Fibroblast of peridontal ligament (primary cell): ENCODE measurements around the gene MDM4.
"Not testable (repeated sequence)": the region's sequence is repeated elsewhere in the genome, so short reads cannot be mapped to it uniquely, and the experiment has no call there.

Experiments used
- DNase-seq: peaks from one replicate; pipeline ENCODE4 v3.0.0-alpha.2; 2010; ENCODE audit errors: extremely low read depth

Gene MDM4, protein sequence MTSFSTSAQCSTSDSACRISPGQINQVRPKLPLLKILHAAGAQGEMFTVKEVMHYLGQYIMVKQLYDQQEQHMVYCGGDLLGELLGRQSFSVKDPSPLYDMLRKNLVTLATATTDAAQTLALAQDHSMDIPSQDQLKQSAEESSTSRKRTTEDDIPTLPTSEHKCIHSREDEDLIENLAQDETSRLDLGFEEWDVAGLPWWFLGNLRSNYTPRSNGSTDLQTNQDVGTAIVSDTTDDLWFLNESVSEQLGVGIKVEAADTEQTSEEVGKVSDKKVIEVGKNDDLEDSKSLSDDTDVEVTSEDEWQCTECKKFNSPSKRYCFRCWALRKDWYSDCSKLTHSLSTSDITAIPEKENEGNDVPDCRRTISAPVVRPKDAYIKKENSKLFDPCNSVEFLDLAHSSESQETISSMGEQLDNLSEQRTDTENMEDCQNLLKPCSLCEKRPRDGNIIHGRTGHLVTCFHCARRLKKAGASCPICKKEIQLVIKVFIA

DNA sequence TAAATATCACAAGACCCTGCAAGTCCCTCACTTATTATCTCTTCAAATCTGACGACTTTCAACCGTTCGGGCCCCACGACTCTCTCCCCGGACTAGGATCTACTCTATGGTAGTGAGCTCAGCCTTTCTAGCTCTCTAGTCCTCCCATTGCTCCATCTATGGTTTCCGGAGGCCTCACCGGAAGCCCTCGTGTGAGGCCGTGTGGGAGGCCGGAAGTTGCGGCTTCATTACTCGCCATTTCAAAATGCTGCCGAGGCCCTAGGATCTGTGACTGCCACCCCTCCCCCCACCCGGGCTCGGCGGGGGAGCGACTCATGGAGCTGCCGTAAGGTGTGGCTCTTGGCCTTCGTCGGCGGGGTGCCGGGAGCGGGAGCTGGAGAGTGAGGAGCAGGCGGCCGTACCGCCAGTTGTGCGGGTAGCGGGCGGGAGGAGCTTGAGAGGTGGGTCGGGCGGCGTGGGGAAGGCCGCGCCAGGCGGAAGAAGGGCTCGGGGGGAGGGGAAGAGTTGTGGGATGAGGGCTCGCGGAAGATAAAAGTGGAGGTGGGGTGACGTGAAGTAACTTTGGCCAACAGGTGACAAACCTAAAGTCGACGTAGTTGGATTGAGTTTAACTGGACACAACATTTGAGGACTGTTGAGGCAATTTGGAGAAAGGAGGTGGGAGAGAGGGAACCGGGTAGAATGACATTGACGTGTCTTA is at the start of gene MDM4:
MDM4 (plus strand) TSS at position 227 of the 700 bp plus-strand sequence. CDS start 9,113 bp downstream, outside the sequence.
- peak; percentile 97 for DNase-seq

DNA sequence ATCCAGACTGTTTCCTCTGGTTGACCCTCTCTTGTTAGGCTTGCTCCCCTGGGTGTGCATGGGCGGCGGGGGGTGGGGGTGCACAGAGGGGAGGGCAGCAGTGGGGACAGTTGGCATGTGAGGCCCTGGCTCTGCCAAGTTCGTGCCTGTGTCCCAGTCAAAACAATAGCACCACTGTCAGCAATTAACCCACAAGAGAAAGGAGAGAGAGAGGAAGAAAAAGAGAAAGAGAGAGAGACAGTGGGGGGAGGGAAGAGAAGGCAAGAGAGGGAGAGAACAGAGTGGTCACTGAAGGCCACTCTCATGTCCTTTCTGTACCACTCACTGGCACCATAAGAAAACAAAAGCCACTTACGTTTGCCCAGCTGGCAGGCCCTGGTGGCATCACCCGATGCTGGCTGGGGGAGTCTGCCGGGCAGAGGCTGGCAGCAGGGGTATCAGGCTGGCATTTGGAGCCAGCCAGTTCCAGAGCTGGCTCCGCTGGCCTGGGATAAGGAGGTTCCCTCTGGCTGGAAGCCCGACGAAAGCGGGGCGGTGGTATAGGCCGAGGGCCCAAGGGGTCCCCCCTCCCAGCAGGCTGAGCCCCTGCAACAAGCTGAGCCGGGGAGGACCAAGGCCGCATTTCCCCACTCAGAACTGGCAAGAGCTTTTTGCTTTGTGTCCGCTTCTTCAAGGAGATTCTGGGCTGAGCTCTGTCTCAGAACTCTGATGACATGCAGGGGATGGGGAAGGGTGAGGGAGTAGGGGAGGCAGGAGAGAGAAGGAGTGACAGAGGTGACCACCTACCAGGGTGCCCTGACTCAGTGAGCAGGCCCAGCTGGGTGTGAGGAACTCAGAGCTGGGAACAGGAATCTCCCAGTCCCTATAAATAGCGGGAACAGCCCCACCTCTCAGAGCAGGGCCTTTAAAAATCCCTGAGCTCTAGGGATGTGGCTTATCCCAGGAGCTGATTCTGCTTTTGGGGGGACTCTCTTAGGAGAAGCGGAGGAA is 49.5 kb upstream of the MDM4 start:
- DNase-seq = no peak

DNA sequence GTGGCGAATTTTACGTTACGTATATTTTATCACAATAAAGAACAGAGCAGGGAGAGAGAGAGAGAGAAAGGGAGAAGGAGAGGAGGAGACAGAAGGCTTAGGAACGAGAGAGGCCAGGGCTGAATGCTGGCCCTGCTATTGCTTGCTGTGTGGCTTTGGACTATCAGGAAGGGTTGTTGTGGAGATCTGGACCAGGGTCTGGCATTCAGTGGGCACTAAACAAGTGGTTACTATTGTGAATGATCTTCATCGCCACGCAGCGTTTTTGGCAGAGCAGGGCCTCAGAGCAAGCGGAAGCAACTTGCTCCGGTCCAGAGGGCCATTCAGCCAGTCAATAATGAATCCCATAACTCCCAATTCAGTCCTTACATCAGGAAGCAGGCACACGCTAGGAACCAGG is 48.0 kb upstream of the MDM4 start:
- DNase-seq = no peak

DNA sequence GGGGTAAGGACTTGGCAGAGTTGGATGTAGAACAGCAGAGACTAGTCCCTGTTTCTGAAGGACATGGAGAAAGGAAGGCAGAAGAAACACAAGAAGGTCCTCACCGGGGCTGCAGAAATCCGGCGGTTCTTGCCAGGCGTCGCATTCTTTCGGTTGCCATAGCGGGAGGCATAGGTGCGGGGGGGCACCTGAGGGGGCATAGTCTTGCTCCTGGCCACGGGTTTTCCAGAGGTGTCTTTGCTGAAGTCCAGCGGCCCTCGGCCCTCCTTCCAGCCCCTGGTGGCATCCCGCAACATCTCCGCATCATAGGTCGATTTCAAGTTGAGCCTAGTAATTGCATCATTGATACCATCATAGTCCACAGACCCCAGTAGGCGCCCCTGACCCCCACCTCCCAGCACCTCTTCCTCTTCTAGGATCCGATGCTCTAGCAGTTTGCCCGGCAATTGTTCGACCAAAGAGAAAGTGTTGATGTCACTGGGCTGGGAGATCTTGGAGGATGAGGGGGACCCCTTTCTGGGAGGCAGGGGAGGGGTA is 47.4 kb upstream of the MDM4 start:
- DNase-seq = no peak

DNA sequence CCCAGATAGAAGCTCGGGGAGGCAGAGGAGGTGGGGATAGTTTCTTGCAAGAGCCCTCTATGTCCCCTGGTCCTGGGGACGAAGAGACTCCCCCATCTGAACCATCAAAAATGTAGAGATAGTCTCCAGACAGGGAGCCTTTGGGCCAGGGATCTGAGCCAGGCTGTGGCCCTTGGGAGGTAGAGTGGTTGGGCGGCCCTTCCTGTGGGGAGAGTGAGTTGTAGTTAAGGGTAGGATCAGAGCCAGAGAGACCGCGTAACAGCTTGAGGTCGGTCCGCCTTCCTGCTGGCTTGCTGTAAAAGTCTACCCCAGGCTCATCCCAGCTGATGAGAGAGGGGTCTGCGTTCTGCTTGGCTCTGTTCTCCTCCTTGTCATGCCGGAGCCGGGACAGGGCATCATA is 46.9 kb upstream of the MDM4 start:
- DNase-seq = no peak

DNA sequence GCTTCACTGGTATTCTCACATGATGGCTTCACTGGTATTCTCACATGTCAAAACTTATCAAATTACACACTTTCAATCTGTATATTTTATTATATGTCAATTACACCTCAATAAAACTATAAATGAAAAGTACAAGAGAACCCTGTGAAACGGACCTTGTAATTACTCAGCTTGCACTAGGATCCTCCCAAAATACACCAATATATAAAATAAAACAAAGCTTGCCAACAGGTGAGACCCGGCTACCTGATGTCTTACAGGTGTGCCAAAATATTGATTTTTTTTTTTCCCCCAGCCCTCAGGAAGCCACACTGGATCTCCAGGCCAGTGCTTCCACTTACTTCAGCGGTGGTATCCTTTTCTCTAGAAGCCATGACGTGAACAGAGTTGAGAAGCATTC is 44.5 kb upstream of the MDM4 start:
- no peak for DNase-seq

DNA sequence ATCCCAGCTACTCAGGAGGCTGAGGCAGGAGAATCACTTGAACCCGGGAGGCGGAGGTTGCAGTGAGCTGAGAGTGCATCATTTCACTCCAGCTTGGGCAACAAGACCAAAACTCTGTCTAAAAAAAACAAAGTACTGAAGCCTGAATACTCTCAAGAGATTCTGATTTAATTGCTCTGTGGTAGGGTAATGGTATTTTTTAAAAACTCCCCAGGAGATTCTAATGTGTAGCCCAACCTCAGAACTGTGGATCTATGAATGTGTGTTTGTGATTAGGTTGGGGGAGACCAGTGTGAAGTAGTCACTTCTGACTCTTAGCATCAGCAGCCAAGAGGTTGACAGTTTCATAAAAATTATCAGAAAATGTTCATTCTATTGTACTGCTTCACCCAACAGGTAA is 43.5 kb upstream of the MDM4 start:
- DNase-seq = no peak

DNA sequence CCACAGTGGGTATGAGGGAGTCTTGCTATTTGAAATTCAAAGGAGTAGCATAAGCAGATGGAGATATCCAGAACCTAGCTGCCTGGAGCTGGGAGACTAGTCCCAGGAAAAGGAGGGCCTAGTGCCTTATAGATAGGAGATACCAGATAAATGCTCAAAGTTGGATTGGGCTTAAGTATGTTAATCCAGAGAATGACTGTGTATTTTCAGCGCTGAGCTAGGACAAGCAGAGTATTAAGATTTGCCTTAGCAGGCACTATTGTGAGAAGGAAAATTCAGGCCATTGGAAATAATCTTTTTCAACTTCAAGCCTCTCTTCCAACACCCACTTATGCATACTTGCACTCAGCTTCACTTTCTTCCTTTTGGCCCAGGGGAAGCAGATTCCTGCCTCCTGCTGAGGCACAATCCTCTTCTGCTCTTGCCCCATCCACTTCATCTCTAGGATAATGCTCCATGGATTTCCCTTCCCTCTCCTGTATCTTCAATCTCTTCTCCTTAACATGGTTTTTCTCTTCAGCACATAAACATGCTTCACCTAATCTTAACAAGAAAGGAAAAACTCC is 42.7 kb upstream of the MDM4 start:
- no peak for DNase-seq

DNA sequence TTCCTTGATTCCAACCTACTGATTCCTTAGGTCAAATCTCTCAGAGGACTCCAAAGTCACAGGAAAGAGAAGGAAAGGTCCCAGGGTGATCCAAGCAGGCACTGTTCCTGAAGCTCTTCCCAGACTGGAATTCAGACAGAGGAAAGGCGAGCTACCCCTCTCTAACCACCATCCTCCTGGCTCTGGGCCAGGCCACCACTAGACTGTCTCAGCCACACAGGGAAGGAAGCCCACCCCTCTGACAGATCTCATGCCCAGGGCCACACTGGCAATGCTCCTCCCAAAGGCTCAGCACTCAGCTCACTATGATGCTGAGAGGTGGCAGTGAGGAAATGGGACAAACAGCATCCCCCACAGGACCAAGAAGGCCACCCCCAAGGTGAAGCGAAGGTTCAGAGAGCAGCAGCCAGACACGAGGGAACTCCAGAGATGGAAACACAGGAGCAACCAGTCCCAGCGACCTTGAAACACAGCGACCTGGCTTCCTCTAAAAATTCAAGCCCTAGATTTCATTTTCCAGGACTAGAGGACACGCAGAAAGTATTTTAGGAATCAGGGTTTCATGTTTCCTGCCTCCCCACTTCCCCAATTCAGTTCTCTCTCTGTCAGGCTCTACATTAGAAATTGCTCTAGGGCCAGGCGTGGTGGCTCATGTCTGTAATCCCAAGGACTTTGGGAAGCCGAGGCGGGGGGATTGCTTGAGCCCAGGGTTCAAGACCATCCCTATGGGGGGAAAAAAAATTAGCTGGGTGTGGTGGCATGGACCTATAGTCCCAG is 40.4 kb upstream of the MDM4 start:
- DNase-seq = no peak

DNA sequence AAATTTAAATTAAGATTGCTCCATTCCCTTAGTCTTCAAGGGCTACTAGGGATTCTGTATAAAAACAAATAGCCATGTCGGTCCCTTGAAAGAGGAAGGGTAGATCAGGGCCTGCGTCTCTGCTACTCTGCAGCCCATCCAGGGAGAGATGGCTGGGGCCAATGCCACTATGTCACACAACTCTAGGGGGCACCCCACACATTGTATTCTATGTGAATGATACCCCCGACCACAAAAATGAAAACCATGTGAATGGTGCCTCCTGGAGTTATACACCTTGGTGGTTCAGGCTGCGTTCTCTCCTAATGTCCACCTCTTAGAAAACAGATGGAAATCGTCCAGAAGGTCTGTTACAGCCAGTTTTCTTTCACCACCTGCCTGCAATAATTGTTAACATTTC is 39.6 kb upstream of the MDM4 start:
- no peak for DNase-seq

DNA sequence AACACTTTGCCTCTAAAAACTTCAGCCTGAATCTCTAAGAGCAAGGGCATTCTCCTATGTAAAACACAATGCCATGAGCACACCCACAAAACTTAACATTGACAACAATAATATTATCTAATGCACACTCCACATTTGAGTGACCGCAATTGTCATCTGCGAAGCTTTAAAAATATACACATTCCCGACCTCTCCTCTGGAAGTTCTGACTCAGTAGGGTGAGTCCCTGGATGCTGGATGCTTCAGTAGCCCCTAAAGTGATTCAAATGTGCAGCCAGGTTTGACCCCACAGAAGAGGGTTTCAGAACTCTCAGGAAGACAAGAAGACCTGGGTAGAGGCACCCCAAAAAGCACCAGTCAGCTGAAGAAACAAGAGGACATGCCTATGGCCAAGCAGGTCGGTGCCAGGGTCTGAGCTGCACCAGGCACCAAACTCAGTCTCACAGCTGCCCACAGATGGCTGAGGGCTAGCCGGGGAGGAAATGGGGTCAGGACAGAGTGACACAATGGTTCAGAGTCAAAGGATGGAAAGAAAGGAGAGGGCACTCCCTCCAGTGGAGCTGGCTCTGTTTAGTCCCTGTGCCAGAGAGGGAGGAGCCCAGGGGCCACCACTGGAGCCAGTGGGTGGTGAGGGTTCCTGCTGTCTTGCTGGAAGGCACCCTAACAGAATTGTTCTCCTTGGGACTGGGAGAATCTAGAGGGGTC is 39.0 kb upstream of the MDM4 start:
- no peak for DNase-seq

DNA sequence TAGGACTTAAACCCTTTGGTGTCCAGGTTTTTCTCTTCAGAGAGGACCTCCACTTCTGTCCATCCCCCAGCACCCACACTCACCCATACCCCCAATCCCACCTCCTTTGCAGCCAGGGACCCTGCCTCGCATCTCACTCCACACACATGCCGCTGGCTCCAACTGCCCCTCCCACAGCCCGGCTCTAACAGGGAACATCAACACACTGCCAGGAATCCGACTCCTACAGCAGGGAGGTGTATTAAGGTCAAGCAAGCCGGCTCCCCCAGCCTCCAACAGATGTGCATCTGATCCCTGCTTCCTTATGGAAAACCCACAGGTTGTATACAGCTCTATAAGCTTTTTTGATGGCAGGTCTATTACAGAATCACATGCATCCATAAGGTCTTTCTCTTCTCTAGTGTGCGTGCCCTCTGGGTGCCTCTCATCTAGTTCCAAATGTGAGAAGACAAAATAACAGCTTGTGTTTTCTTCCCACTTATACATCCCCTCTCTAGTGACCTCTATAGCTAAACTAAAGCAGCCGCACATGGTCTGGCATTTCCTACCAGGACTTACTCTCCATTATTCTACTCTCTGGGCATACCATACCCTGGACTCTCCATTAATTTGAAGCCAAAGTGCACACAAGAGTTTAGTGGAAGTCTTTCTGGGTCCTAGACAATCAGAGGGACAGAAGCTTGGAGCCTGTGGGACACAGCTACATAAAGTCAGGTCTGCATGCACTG is 37.9 kb upstream of the MDM4 start:
- no peak for DNase-seq

DNA sequence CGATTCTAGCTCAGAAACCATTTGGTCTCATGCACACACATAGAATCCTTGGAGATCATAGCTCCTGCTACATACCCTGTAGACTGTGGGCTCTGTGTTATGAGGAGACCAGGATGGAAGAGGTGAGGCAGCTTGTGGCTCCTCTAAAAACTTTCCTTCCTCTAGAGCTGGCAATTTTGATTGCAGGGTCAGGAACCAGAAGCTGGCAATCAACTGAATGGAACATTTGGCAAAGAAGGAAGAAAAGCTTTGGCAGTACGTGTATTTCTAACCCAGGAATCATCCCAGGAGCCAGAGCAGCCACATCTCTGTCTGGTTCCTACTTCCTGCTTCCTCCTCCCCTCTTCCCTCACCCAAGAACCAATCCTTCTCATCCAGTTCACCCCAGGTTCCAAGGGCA is 37.3 kb upstream of the MDM4 start:
- no peak for DNase-seq

DNA sequence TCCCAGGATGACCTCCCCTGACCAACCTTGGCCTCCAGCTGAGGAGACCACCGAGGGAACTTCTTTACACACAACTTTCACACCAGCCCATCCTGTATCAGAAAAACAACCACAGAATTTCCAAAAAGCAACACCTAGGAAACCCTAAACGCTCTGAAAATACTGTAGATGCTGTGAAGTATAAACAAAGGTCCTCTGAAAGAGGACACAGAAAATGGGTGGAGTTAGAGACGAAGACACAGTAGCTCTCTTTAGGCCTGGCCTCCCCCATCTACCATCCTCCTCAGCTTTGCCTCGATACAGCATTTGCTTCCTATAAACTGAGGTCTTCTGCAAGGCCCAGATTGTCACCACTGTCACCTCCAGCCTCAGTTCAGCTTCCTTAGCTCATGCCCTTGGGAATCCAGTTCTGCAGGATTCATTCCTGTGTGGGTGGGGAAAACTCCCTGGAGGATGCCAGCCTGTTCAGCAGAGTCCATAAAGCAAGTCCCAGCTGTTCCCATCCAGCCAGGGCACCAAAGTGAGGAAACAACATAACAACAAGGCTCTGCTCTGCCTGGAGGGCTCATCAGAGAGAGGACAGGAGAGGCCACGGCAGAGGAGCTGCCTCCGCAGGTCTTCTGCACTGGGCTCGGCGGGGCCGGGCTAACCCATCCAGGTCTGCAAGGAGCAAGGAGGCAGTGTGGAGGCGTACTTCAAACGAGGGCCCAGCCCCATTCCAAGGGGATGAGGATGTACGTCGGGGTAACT is 36.6 kb upstream of the MDM4 start:
- DNase-seq = no peak

DNA sequence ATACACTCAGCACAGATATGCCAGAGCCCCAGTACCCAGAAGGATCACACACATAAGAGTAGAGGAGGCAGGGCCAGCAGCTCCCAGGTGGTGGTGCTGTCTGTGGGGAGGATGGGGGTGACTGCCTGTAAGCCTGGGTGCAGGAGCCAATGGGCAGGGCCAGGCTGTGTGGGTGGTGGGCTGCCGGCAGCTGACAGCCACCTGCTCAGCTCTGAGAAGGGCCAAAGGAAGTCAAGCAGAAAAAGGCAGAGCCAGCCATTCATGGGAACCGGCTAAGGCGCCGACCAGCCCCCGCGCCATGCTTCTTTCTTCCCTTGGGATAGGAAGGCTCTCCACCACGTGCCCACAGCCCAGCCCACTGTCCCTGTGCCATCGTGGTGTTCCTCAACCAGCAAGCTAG is 35.7 kb upstream of the MDM4 start:
- DNase-seq = no peak

DNA sequence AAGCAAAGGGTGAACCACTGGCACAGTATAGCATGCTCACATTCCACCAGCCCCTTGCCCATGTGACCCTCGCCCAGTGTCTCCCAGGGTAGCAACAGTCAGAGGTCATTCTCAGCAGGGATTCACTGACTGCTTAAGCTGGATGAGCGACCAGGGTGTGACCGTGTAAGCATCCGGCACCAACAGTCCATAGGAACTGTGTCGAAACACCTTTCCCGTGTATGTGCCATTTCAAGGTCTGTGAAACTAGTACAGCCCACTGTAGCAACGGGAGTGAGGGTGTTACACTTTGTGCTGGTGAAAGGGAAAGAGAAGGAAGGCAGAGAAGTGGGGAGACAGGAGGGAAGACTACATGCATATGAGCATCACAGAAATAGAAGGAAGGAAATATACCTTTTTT is 32.4 kb upstream of the MDM4 start:
- no peak for DNase-seq

DNA sequence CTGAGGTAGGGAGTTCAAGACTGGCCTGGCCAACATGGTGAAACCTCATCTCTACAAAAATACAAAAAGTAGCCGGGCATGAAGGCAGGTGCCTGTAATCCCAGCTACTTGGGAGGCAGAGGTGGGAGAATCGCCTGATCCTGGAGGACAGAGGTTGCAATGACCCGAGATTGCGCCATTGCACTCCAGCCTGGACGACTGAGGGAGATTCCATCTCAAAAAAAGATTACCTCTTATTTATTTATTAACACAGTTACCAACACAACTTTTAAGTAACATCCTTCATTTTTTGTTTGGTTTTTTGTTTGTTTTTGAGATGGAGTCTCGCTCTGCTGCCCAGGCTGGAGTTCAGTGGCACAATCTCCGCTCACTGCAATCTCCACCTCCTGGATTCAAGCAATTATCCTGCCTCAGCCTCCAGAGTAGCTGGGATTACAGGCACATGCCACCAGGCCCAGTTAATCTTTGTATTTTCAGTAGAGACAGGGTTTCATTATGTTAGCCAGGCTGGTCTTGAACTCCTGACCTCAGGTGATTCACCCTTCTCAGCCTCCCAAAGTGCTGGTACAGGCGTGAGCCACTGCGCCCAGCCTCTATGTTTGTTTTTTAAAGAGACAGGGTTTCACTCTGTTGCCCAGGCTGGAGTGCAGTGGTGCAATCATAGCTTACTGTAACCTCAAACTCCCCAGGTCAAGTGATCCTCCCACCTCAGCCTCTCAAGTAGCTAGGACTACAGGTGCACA is 29.5 kb upstream of the MDM4 start:
- DNase-seq = not testable (repeated sequence)

DNA sequence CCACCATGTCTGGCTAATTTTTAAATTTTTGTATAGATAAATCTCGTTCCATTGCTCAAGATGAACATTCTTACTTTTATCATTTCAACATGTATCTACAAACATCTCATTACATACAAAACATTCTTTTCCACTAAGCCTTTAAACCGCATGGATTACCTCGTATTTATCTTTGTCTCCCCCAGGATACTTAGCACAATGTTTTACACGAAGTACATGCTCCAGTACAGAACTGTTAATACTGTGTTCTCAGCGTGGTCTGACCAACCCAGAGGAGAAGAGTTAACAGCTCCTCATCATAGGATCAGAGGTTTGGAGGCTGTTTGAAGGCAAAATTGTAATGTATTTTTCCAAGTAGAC is 29.0 kb upstream of the MDM4 start:
- DNase-seq = no peak
